HepG2 (cell line): ENCODE measurements around the gene LGI2. TPM values are rescaled to one million over a fixed set of nuclear protein-coding genes. Genes with fewer than 3 reads are reported as not detected.

Experiments used
- CEBPG ChIP-seq: IDR thresholded peaks from 2 replicates; pipeline ENCODE4 v1.6.1; 2016
- CREBL2 ChIP-seq: sonication (generic); formaldehyde crosslinking; IDR thresholded peaks from 2 replicates; pipeline ENCODE4 v1.8.1; 2023; ENCODE audit warnings: missing genetic modification reagents, mild to moderate bottlenecking, borderline replicate concordance
- KAT8 ChIP-seq: IDR thresholded peaks from 2 replicates; pipeline ENCODE4 v1.6.1; 2016; ENCODE audit warnings: missing genetic modification reagents, missing compliant biosample characterization
- KDM5B ChIP-seq: sonication (generic); formaldehyde crosslinking; IDR thresholded peaks from 2 replicates; pipeline ENCODE4 v1.4.0; 2020; ENCODE audit warnings: missing genetic modification reagents, mild to moderate bottlenecking, borderline replicate concordance
- PCBP2 ChIP-seq: fragments of 200-400 bp; formaldehyde crosslinking; optimal IDR thresholded peaks from 2 replicates; pipeline ENCODE3; 2018; ENCODE audit warnings: low read length, low read depth; ENCODE audit not compliant: poor library complexity, severe bottlenecking
- SOX6 ChIP-seq, 2 experiments: fragments of 450-650 bp in 1 of 2; sonication (generic) in 1 of 2; formaldehyde crosslinking in 1 of 2; IDR thresholded peaks; 2 replicates each; pipeline versions ENCODE4 v1.4.0 to v1.6.1; 2017 to 2020; ENCODE audit warnings: antibody characterized with exemption in 1 of 2, mild to moderate bottlenecking in 1 of 2, missing genetic modification reagents in 1 of 2
- TBX2 ChIP-seq: sonication (generic); formaldehyde crosslinking; IDR thresholded peaks from 2 replicates; pipeline ENCODE4 v1.5.0; 2020; ENCODE audit warnings: missing genetic modification reagents, mild to moderate bottlenecking, borderline replicate concordance
- ZBTB25 ChIP-seq: IDR thresholded peaks from 2 replicates; pipeline ENCODE4 v1.6.1; 2018; ENCODE audit warnings: missing genetic modification reagents
- ZFP41 ChIP-seq: sonication (generic); formaldehyde crosslinking; IDR thresholded peaks from 2 replicates; pipeline ENCODE4 v1.4.0; 2020; ENCODE audit warnings: mild to moderate bottlenecking, missing genetic modification reagents, borderline replicate concordance
- ZNF343 ChIP-seq: sonication (generic); formaldehyde crosslinking; IDR thresholded peaks from 2 replicates; pipeline ENCODE4 v1.4.0; 2020; ENCODE audit warnings: mild to moderate bottlenecking, missing genetic modification reagents
- ZNF501 ChIP-seq: sonication (generic); formaldehyde crosslinking; IDR thresholded peaks from 2 replicates; pipeline ENCODE4 v1.5.1; 2020; ENCODE audit warnings: mild to moderate bottlenecking, moderate library complexity, missing genetic modification reagents
- ZNF503 ChIP-seq: sonication (generic); formaldehyde crosslinking; IDR thresholded peaks from 2 replicates; pipeline ENCODE4 v1.4.0; 2020; ENCODE audit warnings: missing genetic modification reagents
- ZNF547 ChIP-seq: sonication (generic); formaldehyde crosslinking; IDR thresholded peaks from 2 replicates; pipeline ENCODE4 v1.5.1; 2020; ENCODE audit warnings: mild to moderate bottlenecking, missing genetic modification reagents
- ZNF557 ChIP-seq: sonication (generic); formaldehyde crosslinking; IDR thresholded peaks from 2 replicates; pipeline ENCODE4 v1.4.0; 2020; ENCODE audit warnings: missing genetic modification reagents
- ZNF589 ChIP-seq: sonication (generic); formaldehyde crosslinking; conservative IDR thresholded peaks from 2 replicates; pipeline ENCODE4 v1.8.0; 2022; ENCODE audit warnings: mild to moderate bottlenecking, moderate library complexity, missing genetic modification reagents
- ZNF782 ChIP-seq: sonication (generic); formaldehyde crosslinking; IDR thresholded peaks from 2 replicates; pipeline ENCODE4 v1.4.0; 2020; ENCODE audit warnings: missing genetic modification reagents, mild to moderate bottlenecking, borderline replicate concordance
- ZNF800 ChIP-seq: sonication (generic); formaldehyde crosslinking; IDR thresholded peaks from 2 replicates; pipeline ENCODE4 v1.4.0; 2020; ENCODE audit warnings: missing genetic modification reagents
- polyA plus RNA-seq, 8 experiments: library from polyadenylated mRNA; depleted of rRNA in 3 of 8; stranded (reverse) in 7 of 8; unstranded in 1 of 8; fragments of >200 nt; fragmentation: Illumina TruSeq in 4 of 8; extraction: Trizol in 4 of 8; gene quantifications; 2 replicates each; pipeline versions ENCODE4 v1.2.1 to v1.2.3, GENCODE V29; 2011 to 2016; ENCODE audit warnings: low read depth in 4 of 8, missing spikeins in 1 of 8, mixed read lengths in 1 of 8; ENCODE audit not compliant: insufficient read depth in 1 of 8
- total RNA-seq, 5 experiments: library from RNA; depleted of rRNA; stranded (reverse); fragments of >200 nt; fragmentation: Illumina TruSeq; extraction: Trizol; gene quantifications; 2 replicates each; pipeline ENCODE4 v1.2.3, GENCODE V29; 2016; ENCODE audit warnings: low read depth in 1 of 5
- TF ChIP-seq, protein P1 (sequence below): sonication (generic); formaldehyde crosslinking; IDR thresholded peaks from 2 replicates; pipeline ENCODE4 v1.8.0; 2022; ENCODE audit warnings: missing genetic modification reagents, mild to moderate bottlenecking, inconsistent platforms, borderline replicate concordance

LGI2 gene
- total and polyA plus RNA-seq, 2 of the 13 experiments (the other 11 are each of a cell fraction or from before 2014, with no cell fraction given), result not detected

DNA sequence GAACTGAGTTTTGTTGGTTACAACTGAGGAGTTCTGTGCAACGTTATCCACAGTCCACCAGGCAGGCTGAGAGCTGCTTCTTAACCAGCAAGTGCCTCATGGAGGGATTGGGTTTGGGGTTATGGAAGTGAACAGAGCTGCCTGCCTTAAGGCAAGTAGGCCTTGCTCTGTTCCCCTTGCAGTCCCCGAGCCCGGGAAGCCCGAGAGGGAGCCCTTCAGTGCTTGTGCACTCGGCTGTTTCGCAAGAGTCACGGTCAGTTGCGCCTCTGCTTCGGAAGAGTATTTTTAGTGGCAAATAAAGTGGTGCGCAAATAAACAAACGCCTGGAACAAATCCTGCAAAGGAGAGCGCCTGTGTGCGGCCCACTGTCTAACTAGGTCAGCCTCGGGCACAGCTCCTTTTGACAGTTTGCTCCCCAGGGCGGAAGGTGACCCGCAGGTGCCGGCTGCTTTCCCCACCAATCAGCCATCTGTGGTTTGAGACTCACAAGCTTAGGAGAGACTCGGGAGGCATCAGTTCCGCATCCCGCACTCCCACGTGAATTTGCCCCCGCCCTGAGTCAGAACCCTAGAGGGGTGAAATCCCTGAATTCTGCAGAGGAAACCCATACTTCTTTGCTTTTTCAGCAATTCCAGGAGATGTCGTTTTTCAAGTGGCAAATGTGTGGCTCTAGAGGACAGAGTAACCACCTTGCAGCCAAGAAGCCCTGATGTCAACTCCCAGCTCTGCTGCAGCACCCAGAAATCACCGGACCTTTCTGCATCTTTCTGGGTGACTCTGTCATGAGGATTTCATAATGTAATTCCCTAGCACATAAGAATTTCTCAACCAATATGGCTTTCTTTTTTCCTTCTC lies 56.8 kb downstream of the LGI2 start (continued):
- TF ChIP-seq KAT8 (CRISPR knock-in tag) (0 out of 2 replicates have a peak, but pooled peaks have one; percentile 22), TBX2 (CRISPR knock-in tag) (no peak), ZNF782 (no peak), ZNF501 (CRISPR knock-in tag) (0 out of 2 replicates have a peak, but pooled peaks have one; percentile 26), ZNF503 (CRISPR knock-in tag) (no peak), PCBP2 (no peak), ZBTB25 (CRISPR knock-in tag) (no peak), SOX6 (IDR thresholded peaks at IDR 0.05) (no peak), SOX6 (CRISPR knock-in tag; IDR thresholded peaks at IDR 0.05) (peak; percentile 72), ZNF800 (CRISPR knock-in tag) (no peak), ZNF557 (CRISPR knock-in tag) (no peak), ZFP41 (CRISPR knock-in tag) (no peak), ZNF547 (0 out of 2 replicates have a peak, but pooled peaks have one; percentile 51), KDM5B (CRISPR knock-in tag) (0 out of 2 replicates have a peak, but pooled peaks have one; percentile 47), ZNF589 (no peak), ZNF343 (CRISPR knock-in tag) (no peak), CEBPG (CRISPR knock-in tag) (peak; percentile 84), CREBL2 (CRISPR knock-in tag) (0 out of 2 replicates have a peak, but pooled peaks have one; percentile 35)
- TF ChIP-seq, protein P1, sequence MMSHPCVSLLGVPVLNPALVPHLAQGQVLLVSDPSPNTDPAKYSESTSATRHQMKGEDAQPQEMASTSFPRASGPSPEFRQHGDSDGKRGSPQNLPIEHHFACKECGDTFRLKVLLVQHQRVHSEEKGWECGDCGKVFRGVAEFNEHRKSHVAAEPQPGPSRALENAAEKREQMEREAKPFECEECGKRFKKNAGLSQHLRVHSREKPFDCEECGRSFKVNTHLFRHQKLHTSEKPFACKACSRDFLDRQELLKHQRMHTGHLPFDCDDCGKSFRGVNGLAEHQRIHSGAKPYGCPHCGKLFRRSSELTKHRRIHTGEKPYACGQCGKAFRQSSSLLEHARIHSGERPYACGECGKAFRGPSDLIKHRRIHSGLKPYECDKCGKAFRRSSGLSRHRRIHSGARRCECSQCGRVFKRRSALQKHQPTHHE (CRISPR knock-in tag), result no peak
